NCI-H446 treated with DMSO at 0.1 percent for 48 hours (cell line): ENCODE results near the gene TOP3A.
"Not testable (repeated sequence)": the region's sequence is repeated elsewhere in the genome, so short reads cannot be mapped to it uniquely, and the experiment has no call there.

Experiments used
- DNase-seq: peaks from one replicate; lab custom pipeline; 2025; lab: John Stamatoyannopoulos, UW

The TOP3A gene, protein sequence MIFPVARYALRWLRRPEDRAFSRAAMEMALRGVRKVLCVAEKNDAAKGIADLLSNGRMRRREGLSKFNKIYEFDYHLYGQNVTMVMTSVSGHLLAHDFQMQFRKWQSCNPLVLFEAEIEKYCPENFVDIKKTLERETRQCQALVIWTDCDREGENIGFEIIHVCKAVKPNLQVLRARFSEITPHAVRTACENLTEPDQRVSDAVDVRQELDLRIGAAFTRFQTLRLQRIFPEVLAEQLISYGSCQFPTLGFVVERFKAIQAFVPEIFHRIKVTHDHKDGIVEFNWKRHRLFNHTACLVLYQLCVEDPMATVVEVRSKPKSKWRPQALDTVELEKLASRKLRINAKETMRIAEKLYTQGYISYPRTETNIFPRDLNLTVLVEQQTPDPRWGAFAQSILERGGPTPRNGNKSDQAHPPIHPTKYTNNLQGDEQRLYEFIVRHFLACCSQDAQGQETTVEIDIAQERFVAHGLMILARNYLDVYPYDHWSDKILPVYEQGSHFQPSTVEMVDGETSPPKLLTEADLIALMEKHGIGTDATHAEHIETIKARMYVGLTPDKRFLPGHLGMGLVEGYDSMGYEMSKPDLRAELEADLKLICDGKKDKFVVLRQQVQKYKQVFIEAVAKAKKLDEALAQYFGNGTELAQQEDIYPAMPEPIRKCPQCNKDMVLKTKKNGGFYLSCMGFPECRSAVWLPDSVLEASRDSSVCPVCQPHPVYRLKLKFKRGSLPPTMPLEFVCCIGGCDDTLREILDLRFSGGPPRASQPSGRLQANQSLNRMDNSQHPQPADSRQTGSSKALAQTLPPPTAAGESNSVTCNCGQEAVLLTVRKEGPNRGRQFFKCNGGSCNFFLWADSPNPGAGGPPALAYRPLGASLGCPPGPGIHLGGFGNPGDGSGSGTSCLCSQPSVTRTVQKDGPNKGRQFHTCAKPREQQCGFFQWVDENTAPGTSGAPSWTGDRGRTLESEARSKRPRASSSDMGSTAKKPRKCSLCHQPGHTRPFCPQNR

DNA sequence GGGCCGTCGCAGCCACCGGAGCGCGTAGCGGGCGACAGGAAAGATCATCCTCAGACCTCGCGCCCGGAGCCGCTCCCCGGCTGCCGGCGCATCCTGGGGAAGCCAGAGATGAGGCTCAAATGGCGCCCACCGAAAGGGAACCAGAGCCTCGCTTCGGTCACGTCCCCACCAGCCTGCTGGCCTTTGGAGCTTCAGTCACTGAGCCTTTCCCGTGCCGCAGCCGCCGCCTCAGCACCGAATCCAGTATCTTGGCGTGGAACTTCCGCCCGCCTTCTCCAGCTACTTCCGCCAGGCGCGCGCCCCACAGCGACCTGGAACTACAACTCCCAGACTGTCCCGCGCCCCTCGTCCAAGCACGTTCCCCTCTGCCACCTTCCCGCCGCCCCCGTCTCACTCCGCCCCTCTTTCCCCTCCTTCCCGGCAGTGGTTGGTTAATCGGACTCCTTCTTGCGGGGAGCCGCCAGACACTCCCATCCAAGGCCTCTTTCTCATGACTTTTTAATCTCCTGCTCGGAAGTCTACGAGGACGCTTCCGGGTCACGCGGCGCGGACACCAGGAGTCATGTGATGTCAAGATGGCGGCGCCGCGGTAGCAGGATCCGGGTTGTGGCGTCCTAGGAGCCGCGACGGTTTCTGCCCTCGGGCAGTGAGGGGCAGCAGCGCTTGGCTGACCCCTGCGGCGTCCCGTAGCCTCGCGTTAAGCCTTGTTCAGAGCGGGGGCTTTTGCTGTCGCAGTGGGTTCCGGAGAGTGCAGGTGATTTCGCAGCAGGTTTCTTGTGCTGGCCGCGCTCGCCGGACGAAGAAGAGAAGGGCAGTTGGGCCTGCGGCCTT is at the start of gene TOP3A, which contains the start of gene SMCR8:
TOP3A (minus strand) TSS at position 264 of the 831 bp plus-strand sequence; CDS start at position 48, 216 bp downstream.
SMCR8 (plus strand) TSS at position 563 of the 831 bp plus-strand sequence. CDS start 497 bp downstream, outside the sequence.
- peak; percentile 94 for DNase-seq

DNA sequence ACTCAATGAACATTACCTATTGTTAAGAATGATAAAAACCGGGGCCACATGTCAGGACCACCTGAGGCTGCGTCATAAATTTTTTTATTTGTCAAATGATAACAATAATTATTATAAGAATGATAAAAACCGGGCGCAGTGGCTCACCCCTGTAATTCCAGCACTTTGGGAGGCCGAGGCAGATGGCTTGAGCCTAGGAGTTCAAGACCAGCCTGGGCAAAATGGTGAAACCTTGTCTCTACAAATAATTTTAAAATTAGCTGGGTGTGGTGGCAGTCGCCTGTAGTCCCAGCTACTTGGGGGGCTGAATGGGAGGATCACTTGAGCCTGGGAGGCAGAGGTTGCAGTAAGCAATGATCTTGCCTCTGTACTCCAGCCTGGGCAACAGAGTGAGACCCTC is 49.4 kb upstream of the TOP3A start:
- DNase-seq = no peak

DNA sequence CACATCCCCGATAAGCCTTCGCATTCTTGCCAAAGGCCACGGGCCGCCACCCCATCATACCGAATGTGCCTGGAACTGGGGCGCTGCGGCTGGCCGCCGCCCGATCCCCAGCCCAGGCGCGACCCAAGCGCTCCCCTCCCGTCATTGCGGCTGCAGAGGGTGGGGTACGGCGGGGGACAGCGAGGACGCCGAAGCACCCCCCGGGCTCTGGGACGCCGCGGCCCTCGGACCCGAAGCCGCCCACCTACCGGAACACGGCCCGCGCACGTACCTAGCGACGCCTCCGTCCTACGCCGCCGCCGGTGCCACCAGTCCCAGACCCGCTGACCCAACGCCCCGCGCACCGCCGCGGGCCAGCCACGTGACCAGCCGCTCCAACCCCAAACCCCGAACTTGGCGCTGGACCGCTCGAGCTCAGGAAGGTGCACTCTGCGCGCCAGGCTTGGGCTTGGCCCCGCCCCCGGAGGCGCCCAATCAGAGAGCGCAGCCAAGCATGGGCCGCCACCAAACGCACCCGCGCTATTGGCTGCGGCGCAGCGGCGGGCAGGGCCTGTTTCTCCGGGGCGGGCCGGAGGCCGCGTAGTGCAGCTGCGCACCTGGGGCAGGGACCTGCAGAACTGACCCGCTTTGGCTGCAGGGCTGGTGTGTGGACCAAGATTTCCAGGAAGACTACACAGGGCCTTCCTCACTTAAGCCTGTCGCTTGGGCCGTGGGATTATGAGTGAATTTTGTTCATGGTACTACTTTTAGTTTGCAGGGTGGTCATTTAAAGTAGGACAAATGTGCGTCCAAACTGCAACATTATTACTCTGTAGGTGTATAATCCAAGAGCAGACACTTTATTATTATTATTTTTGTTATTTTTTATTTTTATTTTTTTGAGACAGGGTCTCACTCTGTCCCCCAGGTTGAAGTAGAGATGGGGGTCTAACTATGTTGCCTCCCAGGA is 48.6 kb upstream of the TOP3A start, which contains the start of gene SHMT1:
SHMT1 (minus strand) TSS at position 450 of the 949 bp plus-strand sequence. CDS start 7,569 bp downstream, outside the sequence.
- DNase-seq = peak; percentile 79

DNA sequence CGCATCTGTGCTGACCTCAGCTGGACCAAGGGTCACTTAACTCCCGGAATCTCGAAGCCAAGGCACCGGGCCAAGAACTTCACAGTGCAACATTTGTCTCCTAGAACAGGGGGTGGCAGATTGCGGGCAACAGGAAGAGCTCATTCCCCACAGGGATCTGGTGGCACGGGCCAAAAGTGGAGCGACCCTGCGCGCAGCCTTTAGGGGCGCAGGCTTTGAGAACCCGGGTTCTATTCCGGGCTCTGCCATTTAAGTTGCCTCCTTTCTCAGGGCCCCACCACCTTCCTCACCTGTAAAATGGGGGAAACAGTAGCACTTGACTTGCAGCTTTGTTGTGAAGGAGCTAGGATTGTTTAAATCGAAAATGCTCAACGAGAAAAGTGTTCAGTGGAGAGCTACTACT is 47.9 kb upstream of the TOP3A start:
- DNase-seq = no peak

DNA sequence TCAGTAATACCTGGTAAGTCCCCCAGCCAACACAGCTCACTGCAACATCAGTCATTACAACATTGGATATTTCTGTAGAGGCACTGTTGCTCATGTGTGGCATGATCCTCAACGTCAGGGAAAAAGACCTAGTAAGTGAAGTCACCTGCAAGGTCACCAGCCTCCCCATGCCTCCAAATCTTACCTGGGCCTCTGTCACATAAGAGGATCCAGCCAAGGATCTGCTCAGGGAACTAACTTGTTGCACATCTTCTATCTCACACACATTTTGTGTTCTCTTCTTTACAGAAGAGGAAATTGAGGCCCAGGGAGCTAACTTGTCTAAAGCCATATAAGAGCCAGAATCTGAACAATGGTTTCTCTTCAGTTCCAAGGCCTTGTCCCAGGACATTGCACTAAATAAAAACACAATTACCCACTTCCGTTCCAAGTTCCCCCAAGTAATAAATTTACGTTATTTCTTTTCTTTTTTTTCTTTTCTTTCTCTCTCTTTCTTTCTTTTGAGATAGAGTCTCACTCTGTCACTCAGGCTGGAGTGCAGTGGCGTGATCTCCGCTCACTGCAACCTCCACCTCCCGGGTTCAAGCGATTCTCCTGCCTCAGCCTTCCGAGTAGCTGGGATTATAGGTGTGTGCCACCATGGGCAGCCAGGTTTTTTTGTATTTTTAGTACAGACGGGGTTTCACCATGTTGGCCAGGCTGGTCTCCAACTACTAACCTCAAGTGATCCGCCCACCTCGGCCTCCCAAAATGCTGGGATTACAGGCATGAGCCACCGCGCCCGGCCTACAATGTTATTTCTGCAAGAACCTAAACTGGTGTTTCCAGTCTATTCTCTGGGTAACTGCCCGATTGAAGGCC is 47.3 kb upstream of the TOP3A start:
- no peak for DNase-seq

DNA sequence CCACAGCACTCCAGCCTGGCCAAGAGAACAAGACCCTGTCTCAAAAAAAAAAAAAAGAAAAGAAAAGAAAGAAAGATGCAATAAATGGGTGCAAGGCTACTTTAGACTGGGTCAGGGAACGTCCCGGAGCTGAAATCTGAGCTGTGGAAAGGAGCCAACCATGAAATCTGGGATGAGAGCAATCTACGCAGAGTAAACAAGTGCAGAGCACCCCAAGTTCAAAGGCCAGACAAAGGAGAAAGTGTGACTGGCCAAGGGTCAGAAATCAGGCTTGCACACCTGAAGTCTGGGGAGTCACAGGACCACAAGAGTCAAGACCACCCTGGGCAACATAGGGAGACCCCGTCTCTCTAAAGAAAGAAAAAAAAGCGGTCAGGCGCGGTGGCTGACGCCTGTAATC is 45.7 kb upstream of the TOP3A start:
- no peak for DNase-seq

DNA sequence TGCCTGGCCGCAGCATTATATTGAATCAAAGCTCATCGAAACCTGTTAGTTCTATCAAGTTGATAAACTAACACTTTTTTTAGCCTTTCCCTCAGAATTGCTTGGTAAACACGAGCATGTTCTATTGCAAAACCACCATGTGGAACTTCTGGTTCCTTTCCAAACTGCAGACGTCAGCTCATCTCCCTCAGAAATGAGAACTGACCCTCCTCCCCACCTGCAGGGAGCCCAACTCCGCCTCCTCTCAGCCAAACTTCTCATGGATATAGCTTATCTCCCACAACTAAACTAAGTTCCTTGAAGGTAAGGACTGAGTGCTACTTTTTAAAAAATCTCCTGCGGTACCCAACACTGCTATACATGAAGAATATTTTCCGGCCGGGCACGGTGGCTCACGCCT is 41.8 kb upstream of the TOP3A start:
- DNase-seq = no peak

DNA sequence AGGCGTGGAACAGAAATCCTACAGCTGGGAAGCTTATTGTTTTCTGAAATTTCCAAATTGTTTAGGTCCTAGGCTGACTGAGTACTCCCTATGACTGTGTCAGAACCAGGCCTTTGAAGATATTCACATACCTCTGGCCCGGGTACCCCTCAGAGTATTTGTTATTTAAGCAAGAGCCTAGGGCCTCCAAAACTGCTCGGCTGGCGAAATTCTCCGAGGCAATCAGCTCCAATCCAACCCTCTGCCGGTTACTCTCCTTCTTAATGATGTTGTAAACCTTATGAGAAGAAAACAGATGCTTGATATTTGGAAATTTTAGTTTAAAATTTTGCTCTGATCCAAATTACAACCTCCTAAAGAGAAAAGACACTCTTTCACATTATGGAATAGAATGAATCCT is 38.7 kb upstream of the TOP3A start:
- no peak for DNase-seq

DNA sequence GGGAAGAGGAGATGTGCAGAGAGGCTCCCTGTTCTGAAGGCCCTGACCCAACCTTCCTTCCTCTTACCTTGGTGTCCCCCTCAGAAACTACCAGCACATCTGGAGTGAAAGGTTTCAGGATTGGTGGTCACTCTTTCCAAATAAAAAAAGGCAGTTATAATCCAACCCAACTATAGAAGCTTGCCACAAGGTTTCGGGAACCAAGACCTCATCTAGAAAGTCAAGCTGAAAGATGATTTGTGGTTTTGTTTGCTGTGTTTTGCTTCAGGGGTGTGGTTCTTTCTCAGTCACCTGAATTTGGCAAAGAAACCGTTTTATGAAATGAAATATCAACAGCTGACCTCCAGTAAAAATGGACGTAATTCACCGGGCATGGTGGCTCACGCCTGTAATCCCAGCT is 29.2 kb upstream of the TOP3A start:
- no peak for DNase-seq

DNA sequence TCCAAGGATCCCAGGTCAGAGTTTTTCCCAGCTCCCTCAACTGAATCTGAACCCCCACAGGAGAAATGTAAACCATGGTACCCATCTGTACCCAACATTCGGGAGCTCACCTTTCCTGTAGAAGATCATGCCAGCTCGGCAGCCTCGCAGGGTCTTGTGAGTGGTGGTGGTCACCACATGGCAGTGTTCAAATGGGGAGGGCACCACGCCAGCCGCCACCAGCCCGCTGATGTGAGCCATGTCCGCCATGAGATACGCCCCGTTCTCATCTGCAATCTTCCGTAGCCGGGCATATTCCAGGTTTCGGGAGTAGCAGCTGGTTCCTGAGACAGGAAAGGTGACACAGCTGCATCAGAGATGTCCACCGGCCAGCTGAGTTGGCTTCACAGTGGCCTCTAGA is 25.1 kb upstream of the TOP3A start:
- DNase-seq = no peak

DNA sequence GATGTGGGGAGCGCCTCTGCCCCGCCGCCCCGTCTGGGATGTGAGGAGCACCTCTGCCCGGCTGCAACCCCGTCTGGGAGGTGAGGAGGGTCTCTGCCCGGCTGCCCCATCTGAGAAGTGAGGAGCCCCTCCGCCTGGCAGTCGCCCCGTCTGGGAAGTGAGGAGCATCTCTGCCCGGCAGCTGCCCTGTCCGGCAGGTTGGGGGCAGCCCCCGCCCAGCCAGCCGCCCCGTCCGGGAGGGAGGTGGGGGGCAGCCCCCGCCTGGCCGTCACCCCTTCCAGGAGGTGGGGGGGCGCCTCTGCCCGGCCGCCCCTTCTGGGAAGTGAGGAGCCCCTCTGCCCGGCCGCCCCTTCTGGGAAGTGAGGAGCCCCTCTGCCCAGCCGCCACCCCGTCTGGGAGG is 23.4 kb upstream of the TOP3A start:
- not testable (repeated sequence) for DNase-seq

DNA sequence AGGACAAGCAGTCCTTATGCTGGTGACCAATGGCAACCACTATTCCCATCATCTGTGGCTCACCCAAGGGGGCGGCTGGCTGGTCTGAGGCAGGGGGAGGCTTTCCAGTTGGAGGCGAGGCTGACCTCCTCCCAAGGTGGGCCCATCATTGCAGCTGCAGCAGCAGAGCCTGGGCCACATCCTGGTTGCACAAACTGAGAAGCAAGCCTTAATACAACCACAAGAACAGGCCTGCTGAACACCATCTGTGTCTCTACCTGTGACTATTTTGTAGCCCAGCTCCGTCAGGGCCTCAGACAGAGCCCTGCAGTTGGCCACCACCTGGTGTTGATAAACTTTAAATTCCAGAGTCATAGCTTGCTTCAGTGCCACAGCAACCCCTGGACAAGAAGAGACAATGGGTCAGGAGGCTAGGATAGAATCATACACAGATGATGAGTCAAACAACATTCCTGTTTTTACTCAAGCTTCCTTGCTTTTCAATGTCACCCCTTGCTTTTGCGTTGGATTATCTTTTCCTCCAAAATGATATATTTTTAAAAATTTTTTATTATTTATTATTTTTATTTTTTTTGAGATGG is 18.2 kb upstream of the TOP3A start:
- DNase-seq = no peak

DNA sequence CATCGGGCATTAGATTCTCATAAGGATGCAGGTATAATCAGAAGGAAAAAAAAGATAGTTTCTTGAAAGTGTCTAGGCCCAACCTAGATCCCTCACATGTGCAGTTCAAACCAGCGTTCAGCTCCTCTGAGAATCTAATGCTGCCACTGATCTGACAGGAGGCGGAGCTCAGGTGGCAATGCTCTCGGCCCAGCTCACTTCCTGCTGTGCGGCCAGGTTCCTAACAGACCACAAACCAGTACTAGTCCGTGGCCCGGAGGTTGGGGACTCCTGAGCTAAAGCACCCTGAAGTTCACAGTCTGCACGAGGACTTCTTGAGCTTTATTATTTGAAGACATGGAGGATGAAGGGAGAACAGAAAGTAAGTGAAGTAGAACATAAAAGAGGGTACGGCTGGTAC is 17.1 kb upstream of the TOP3A start:
- DNase-seq = no peak

DNA sequence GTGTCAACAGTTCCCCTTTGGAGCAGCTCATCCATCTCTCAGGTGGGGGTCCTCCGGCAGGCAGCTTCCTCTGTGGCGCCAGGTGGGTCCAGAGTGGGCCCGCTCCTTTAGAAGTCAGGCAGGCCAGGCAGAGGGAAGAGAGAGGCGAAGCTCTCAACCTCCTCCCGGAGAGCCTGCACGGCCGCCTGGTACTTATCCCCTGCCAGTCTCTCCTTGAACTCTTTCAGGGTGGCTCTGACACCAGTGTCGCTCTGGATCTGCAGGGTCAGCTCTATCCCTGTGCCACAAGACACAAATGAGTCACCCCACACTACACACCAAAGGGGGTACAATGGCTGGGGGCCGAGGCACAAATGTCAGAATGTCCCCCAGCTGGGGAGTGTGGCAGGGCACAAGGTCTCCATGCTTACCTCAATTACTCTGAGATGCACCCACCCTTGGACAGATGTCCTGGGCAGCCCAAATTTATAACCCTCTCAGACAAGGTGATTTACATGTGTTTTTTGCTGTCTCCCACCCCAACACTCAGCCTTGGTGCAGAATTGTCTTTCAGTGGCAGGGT is 13.9 kb upstream of the TOP3A start:
- no peak for DNase-seq

DNA sequence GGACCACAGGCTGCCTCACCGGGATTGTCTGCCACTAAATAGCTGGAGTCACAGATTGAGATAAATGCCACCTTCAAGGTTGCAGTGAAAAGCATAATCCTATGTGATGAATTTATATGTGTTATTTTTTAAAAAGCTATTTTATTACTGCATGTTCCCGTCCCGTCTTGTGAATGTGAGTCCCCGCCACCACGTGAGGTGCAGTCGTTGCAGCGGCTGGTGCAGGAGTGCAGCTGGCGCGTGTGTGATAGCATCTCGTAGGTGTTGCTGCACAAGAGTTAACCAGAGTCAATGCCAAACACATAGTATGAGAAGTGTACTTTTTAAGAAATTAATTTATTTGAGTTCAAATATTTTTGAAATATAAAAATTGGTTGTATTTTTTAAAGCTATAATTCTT is 12.8 kb upstream of the TOP3A start:
- DNase-seq = no peak

DNA sequence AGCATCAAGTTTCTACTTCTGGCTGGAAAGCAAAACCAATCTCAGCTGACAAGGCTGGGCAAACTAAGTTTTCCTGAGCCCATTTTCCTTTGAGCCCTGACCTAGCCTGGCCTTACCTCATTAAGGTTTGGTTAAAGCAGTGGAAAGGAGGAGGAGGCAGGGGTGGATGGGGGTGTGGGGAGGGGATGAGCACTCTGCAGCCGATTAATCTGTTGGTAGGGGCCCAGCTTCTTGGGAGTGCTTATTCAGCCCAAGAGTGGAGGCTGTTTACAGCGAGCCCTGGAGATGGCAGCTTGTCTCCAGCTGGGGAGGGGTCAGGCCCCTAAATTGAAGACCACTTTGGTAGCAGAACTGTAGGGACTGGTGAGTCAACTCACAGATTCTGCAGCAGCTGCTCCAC is 12.3 kb upstream of the TOP3A start:
- DNase-seq = no peak

DNA sequence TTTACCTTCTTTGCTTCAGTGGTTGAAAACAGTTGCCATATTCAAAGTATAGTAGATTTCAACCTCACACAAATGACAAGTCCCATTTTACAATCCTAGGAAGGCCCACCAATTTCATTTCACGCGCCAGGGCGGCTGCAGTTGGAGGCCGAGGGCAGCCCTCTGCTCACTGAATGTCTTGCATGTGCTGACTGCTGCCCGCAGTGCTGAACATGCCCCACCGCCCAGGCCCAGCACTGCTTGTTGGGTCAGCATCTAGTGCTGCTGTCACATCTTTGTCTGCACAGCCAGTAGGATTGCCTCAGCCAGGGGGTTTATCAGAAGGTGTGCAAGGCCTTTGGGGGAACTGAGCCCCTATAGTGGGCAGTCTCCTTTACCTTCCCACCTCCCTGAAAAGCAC is 11.8 kb upstream of the TOP3A start:
- no peak for DNase-seq

DNA sequence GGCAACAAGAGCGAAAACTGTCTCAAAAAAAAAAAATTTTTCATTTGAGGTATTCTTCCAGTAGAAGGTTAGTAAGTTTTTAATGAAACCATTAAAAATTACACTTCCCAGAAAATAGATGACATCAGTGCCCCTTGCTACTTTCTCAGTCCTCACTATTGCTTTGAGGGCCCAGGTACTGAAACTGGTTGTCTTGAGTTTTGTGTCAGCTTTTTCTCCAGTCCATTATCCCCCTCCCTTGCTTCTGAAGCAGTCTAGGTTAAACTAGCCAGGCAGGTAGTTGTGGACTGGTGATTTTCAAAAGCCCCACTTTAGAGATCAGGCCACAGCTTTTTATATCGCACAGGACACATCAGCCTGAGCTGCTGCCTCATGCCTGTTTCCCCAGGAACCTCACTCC is 11.2 kb upstream of the TOP3A start:
- no peak for DNase-seq
